SK-N-SH (cell line): Measurements from ENCODE around the gene BRD4. TPM values are rescaled to one million over a fixed set of nuclear protein-coding genes. Genes with fewer than 3 reads are reported as not detected.

Source experiments
- CTCF ChIA-PET: fragments of 300-600, 350-600 bp; formaldehyde crosslinking; extraction: SDS; loops from one replicate; lab custom pipeline; 2021; lab: Yijun Ruan, JAX
- POLR2A ChIA-PET: fragments of 350-600 bp; sonication (Branson Sonifier 250); formaldehyde crosslinking; extraction: SDS; loops from one replicate; lab custom pipeline; 2020; ENCODE audit warnings: antibody characterized with exemption, inconsistent platforms; lab: Yijun Ruan, JAX
- DNase-seq: peaks from one replicate; pipeline ENCODE4 v3.0.0; 2012
- H2AFZ ChIP-seq: fragments of 200-600 bp; sonication (generic); 2 replicates; pipeline ENCODE4 v1.8.1; 2016; ENCODE audit warnings: antibody characterized with exemption, mild to moderate bottlenecking, low read depth
- H3F3A ChIP-seq: fragments of 200-600 bp; sonication (generic); replicated peaks from 2 replicates; pipeline ENCODE3; 2016; ENCODE audit warnings: antibody characterized with exemption, mild to moderate bottlenecking; ENCODE audit not compliant: insufficient read depth
- H3K27ac ChIP-seq, 2 experiments: fragments of 200-500 bp in 1 of 2; fragments of 200-600 bp in 1 of 2; sonication (Bioruptor generic) in 1 of 2; sonication (generic), shearing (Covaris generic) in 1 of 2; 2 replicates each; pipeline versions ENCODE4 v1.5.1 to v1.6.1; 2014 to 2016; ENCODE audit warnings: low read depth in 2 of 2, inconsistent platforms in 1 of 2, low read length in 1 of 2, mild to moderate bottlenecking in 1 of 2, mixed read lengths in 1 of 2
- H3K27me3 ChIP-seq: fragments of 200-600 bp; sonication (generic), shearing (Covaris generic); 2 replicates; pipeline ENCODE4 v1.6.1; 2016; ENCODE audit warnings: mixed run types; ENCODE audit not compliant: insufficient read depth
- H3K36me3 ChIP-seq, 2 experiments: fragments of 200-500 bp in 1 of 2; fragments of 200-600 bp in 1 of 2; sonication (Bioruptor generic) in 1 of 2; sonication (generic) in 1 of 2; replicated peaks in 1 of 2; 2 replicates each; pipeline versions ENCODE3 to v1.5.1; 2014 to 2016; ENCODE audit warnings: low read length in 1 of 2, mild to moderate bottlenecking in 1 of 2; ENCODE audit not compliant: insufficient read depth in 2 of 2, control insufficient read depth in 1 of 2
- H3K4me1 ChIP-seq, 2 experiments: fragments of 200-500 bp in 1 of 2; fragments of 200-600 bp in 1 of 2; sonication (Bioruptor generic) in 1 of 2; sonication (generic), shearing (Covaris generic) in 1 of 2; 2 replicates each; pipeline versions ENCODE4 v1.5.1 to v1.6.1; 2014 to 2016; ENCODE audit warnings: low read depth in 1 of 2, low read length in 1 of 2, mixed run types in 1 of 2; ENCODE audit not compliant: insufficient read depth in 2 of 2, control insufficient read depth in 1 of 2
- H3K4me2 ChIP-seq: fragments of 200-600 bp; sonication (generic), shearing (Covaris generic); 2 replicates; pipeline ENCODE4 v1.6.1; 2017; ENCODE audit warnings: mixed run types
- H3K4me3 ChIP-seq, 2 experiments: fragments of 200-500 bp in 1 of 2; fragments of 200-600 bp in 1 of 2; sonication (Bioruptor generic) in 1 of 2; sonication (generic), shearing (Covaris generic) in 1 of 2; 2 replicates each; pipeline versions ENCODE4 v1.5.1 to v1.8.1; 2014 to 2016; ENCODE audit warnings: low read depth in 2 of 2, inconsistent platforms in 1 of 2, low read length in 1 of 2, mild to moderate bottlenecking in 1 of 2, mixed read lengths in 1 of 2, moderate library complexity in 1 of 2
- H3K79me2 ChIP-seq: fragments of 200-600 bp; sonication (generic); 2 replicates; pipeline ENCODE4 v1.8.1; 2017; ENCODE audit warnings: mild to moderate bottlenecking; ENCODE audit not compliant: insufficient read depth
- H3K9ac ChIP-seq: fragments of 200-600 bp; sonication (generic); 2 replicates; pipeline ENCODE4 v1.6.1; 2017; ENCODE audit warnings: mixed run types
- H3K9me2 ChIP-seq: fragments of 200-600 bp; sonication (generic); 2 replicates; pipeline ENCODE4 v1.6.1; 2017; ENCODE audit warnings: mixed run types
- H3K9me3 ChIP-seq: fragments of 200-600 bp; sonication (generic); 2 replicates; pipeline ENCODE4 v1.6.1; 2017; ENCODE audit warnings: mixed run types, mild to moderate bottlenecking, moderate library complexity
- H4K20me1 ChIP-seq: fragments of 200-600 bp; sonication (generic); 2 replicates; pipeline ENCODE4 v1.6.1; 2017; ENCODE audit warnings: mild to moderate bottlenecking, mixed run types; ENCODE audit not compliant: insufficient read depth
- ELF1 ChIP-seq: IDR thresholded peaks from 2 replicates; pipeline ENCODE4 v1.4.0; 2012
- EZH2phosphoT487 ChIP-seq: fragments of 200-600 bp; sonication (generic); IDR thresholded peaks from 2 replicates; pipeline ENCODE4 v1.6.1; 2017; ENCODE audit warnings: low read depth, mixed run types, mild to moderate bottlenecking, antibody characterized with exemption, moderate library complexity, borderline replicate concordance
- FOXJ3 ChIP-seq: sonication (generic); formaldehyde crosslinking; IDR thresholded peaks from 2 replicates; pipeline ENCODE4 v1.5.1; 2020; ENCODE audit warnings: mild to moderate bottlenecking, missing genetic modification reagents
- JUND ChIP-seq: IDR thresholded peaks from 2 replicates; pipeline ENCODE4 v1.4.0; 2012
- NRF1 ChIP-seq: IDR thresholded peaks from 2 replicates; pipeline ENCODE4 v1.6.1; 2012; ENCODE audit warnings: low read depth, mild to moderate bottlenecking, low read length
- RCOR1 ChIP-seq: fragments of 150-350 bp; IDR thresholded peaks from 2 replicates; pipeline ENCODE4 v1.6.1; 2017; ENCODE audit warnings: antibody characterized with exemption, low read length
- RFX5 ChIP-seq: IDR thresholded peaks from 2 replicates; pipeline ENCODE4 v1.6.1; 2012; ENCODE audit warnings: mild to moderate bottlenecking, improper control_type of control experiment, low read length
- RXRA ChIP-seq: IDR thresholded peaks from 2 replicates; pipeline ENCODE4 v1.4.0; 2012; ENCODE audit warnings: low read depth, mild to moderate bottlenecking, borderline replicate concordance
- SIN3A ChIP-seq: IDR thresholded peaks from 2 replicates; pipeline ENCODE4 v1.6.1; 2012; ENCODE audit warnings: low read depth, mild to moderate bottlenecking, low read length, moderate library complexity, borderline replicate concordance
- SMC3 ChIP-seq: IDR thresholded peaks from 2 replicates; pipeline ENCODE4 v1.6.1; 2012; ENCODE audit warnings: low read depth, low read length, improper control_type of control experiment
- YY1 ChIP-seq: IDR thresholded peaks from 2 replicates; pipeline ENCODE4 v1.4.0; 2012; ENCODE audit warnings: low read depth, mild to moderate bottlenecking
- WGBS: methylation state at CpG from one replicate; pipeline ENCODE4 v1.1.6; 2017; ENCODE audit warnings: low lambda C conversion rate; 5-methylcytosine and 5-hydroxymethylcytosine counted together
- polyA plus RNA-seq, 3 experiments: library from polyadenylated mRNA; depleted of rRNA; stranded (reverse); fragments of >200 nt; gene quantifications; 2 replicates each; pipeline ENCODE4 v1.2.3, GENCODE V29; 2012
- TF ChIP-seq, protein P1 (sequence below): IDR thresholded peaks from 2 replicates; pipeline ENCODE4 v1.4.0; 2012; ENCODE audit warnings: low read depth
- TF ChIP-seq, protein P2 (sequence below): fragments of 150-350 bp; IDR thresholded peaks from 2 replicates; pipeline ENCODE4 v1.6.1; 2017; ENCODE audit warnings: antibody characterized with exemption, low read length, low read depth, borderline replicate concordance
- TF ChIP-seq, protein P3 (sequence below): IDR thresholded peaks from 2 replicates; pipeline ENCODE4 v1.4.0; 2012; ENCODE audit warnings: low read depth, borderline replicate concordance

Gene BRD4
- polyA plus RNA-seq, 1 of the 3 experiments (the other 2 are of a cell fraction) = 10.0 TPM

DNA sequence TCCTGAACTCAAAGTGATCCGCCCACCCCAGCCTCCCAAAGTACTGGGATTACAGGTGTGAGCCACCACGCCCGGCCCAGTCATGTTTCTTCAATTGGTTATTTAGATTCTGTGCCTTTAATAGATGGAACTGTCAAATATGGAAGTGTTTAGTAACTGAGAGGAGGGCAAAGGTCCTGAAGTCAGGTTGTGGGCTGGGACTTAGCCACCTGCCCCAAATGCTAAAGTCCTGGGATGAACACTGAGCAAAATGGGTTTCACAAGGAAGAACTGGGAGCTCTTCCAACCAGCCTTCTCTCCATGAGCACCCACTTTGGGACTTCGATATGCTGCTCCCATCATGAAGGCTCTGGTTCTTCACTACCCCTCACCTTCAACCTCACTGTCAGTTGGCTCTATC lies 25.6 kb upstream of the BRD4 start:
- Histone ChIP-seq H3K27me3 (no peaks in the 10 kb centered on the region), H3K9me2 (no peaks in the 10 kb centered on the region), H3K4me3 (no peak overlapping the region), H3K79me2 (no peaks in the 10 kb centered on the region), H2AFZ (no peak overlapping the region), H3K36me3 (peaks cover 50 to 51% of the 10 kb centered on the region in 2 experiments), H3K4me2 (no peak overlapping the region), H3K9ac (no peak overlapping the region), H4K20me1 (no peaks in the 10 kb centered on the region), H3F3A (peaks cover 9% of the 10 kb centered on the region), H3K9me3 (no peaks in the 10 kb centered on the region), H3K27ac (no peak overlapping the region), H3K4me1 (no peaks in the 10 kb centered on the region)
- ChIA-PET POLR2A (interaction anchor here (2.0 kb wide), 1 partner anchor 22 kb away, joined by 5 read pairs; the partner anchor contains the start of gene AKAP8), CTCF (interaction anchor here (1.7 kb wide), 1 partner anchor 18 kb away, joined by 5 read pairs; no protein-coding TSS in a partner anchor)
- no peak for DNase-seq
- WGBS = 95% methylated on average over 4 of the region's 4 CpGs
- TF ChIP-seq, protein P1, sequence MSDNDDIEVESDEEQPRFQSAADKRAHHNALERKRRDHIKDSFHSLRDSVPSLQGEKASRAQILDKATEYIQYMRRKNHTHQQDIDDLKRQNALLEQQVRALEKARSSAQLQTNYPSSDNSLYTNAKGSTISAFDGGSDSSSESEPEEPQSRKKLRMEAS = no peak
- TF ChIP-seq RCOR1 = no peak
- TF ChIP-seq, all 33 proteins: peak for 0

DNA sequence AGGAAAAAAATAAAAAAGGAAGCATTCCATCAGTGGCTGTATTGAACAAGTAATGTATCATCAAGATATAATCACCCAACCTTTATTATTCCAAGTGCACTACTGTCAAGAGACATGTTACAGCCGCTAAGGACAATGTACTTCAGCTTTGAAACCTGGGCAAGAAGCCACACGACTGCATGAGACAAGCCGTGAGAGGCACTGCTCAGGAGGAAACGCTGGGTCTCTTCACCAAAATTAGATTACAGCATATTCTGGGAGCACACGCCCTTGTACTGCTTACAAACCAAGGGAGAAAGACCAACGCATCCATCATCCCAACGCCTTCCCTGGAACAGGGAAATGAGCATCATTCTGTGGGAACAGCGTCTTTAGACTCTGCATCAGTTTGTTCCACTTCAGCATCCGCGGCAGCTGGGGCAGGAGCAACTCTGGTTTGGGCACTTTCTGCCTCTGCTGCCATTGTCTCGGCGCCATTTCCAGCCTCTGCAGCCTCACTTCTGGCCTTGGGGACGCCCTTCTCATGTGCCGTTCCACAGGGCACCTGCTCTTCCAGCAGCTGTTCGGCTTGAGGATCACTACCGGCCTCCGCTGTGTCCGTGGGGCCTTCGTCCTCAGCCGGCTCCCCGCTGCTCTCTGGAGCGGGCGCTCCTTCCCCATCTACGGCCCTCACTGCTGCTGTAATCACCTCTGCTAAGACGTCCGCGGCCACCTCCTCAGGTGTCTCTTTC lies 22.4 kb upstream of the BRD4 start:
- H3K9me2 ChIP-seq = no peaks in the 10 kb centered on the region
- ChIA-PET CTCF (interaction anchor here (0.7 to 0.8 kb wide), 2 partner anchors 12 to 74 kb away, joined by 3 read pairs; no protein-coding TSS in a partner anchor), POLR2A (no interaction called here)
- no peaks in the 10 kb centered on the region for H3K79me2 ChIP-seq
- H3K4me2 ChIP-seq = no peak overlapping the region
- TF ChIP-seq, protein P2, sequence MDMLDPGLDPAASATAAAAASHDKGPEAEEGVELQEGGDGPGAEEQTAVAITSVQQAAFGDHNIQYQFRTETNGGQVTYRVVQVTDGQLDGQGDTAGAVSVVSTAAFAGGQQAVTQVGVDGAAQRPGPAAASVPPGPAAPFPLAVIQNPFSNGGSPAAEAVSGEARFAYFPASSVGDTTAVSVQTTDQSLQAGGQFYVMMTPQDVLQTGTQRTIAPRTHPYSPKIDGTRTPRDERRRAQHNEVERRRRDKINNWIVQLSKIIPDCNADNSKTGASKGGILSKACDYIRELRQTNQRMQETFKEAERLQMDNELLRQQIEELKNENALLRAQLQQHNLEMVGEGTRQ = no peak
- TF ChIP-seq NRF1 = no peak
- no peak for TF ChIP-seq JUND
- TF ChIP-seq, protein P1 = no peak
- TF ChIP-seq, protein P3, sequence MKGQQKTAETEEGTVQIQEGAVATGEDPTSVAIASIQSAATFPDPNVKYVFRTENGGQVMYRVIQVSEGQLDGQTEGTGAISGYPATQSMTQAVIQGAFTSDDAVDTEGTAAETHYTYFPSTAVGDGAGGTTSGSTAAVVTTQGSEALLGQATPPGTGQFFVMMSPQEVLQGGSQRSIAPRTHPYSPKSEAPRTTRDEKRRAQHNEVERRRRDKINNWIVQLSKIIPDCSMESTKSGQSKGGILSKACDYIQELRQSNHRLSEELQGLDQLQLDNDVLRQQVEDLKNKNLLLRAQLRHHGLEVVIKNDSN = no peak
- no peak for TF ChIP-seq SIN3A
- TF ChIP-seq ELF1 = no peak
- no peak for TF ChIP-seq RFX5
- no peak for TF ChIP-seq EZH2phosphoT487
- no peak for TF ChIP-seq FOXJ3 (CRISPR knock-in tag)
- no peak for TF ChIP-seq SMC3
- TF ChIP-seq YY1 = no peak
- TF ChIP-seq RXRA = no peak
- no peak for DNase-seq
- WGBS = 88% methylated on average over 22 of the region's 27 CpGs
- H3F3A ChIP-seq = peaks cover 9% of the 10 kb centered on the region
- no peak overlapping the region for H3K4me3 ChIP-seq
- no peak overlapping the region for H3K27ac ChIP-seq
- H3K9ac ChIP-seq = no peak overlapping the region
- no peak overlapping the region for H2AFZ ChIP-seq
- H3K9me3 ChIP-seq = no peaks in the 10 kb centered on the region
- H3K4me1 ChIP-seq = no peaks in the 10 kb centered on the region
- no peaks in the 10 kb centered on the region for H3K27me3 ChIP-seq
- H3K36me3 ChIP-seq = peaks cover 32 to 43% of the 10 kb centered on the region in 2 experiments
- no peaks in the 10 kb centered on the region for H4K20me1 ChIP-seq
